DMS153 treated with DMSO at 0.1 percent for 48 hours (cell line): Measurements from ENCODE around the gene NR1H4.
"Not testable (repeated sequence)": the region's sequence is repeated elsewhere in the genome, so short reads cannot be mapped to it uniquely, and the experiment has no call there.

Source experiments
- DNase-seq: peaks from one replicate; lab custom pipeline; 2025; ENCODE audit not compliant: unreplicated experiment; lab: John Stamatoyannopoulos, UW

The NR1H4 gene

GRCh38 chr12:100473716-100474150, at the start of gene NR1H4:
Gene NR1H4, plus strand, starts transcription at chr12:100473866. Its CDS starts 19,458 bp downstream, at chr12:100493324.
- no peak for DNase-seq

GRCh38 chr12:100426145-100426544, 47.5 kb upstream of the NR1H4 start:
- DNase-seq = no peak

GRCh38 chr12:100427078-100427477, 46.6 kb upstream of the NR1H4 start:
- DNase-seq = no peak

- DNase-seq = not testable (repeated sequence)
These were observed 43.4 kb upstream of the NR1H4 start for GRCh38 chr12:100430251-100430650.

GRCh38 chr12:100433701-100434100, 40.0 kb upstream of the NR1H4 start:
- DNase-seq = no peak

GRCh38 chr12:100434177-100434576, 39.5 kb upstream of the NR1H4 start:
- no peak for DNase-seq

- DNase-seq = no peak
These were observed 37.7 kb upstream of the NR1H4 start for GRCh38 chr12:100435957-100436356.

- DNase-seq = no peak
These were observed 36.4 kb upstream of the NR1H4 start for GRCh38 chr12:100437038-100437841.

- DNase-seq = no peak
These were observed 33.9 kb upstream of the NR1H4 start for GRCh38 chr12:100439797-100440196.

GRCh38 chr12:100442403-100442802, 31.3 kb upstream of the NR1H4 start:
- DNase-seq = no peak

- DNase-seq = no peak
These were observed 30.2 kb upstream of the NR1H4 start for GRCh38 chr12:100443434-100443833.

- DNase-seq = no peak
These were observed 28.6 kb upstream of the NR1H4 start for GRCh38 chr12:100445081-100445481.

GRCh38 chr12:100447381-100447780, 26.3 kb upstream of the NR1H4 start:
- no peak for DNase-seq

GRCh38 chr12:100448656-100449055, 25.0 kb upstream of the NR1H4 start:
- DNase-seq = no peak

GRCh38 chr12:100450735-100451134, 22.9 kb upstream of the NR1H4 start:
- DNase-seq = no peak

- no peak for DNase-seq
These were observed 19.7 kb upstream of the NR1H4 start for GRCh38 chr12:100453951-100454350.

- no peak for DNase-seq
These were observed 17.8 kb upstream of the NR1H4 start for GRCh38 chr12:100455896-100456295.

- no peak for DNase-seq
These were observed 15.5 kb upstream of the NR1H4 start for GRCh38 chr12:100458191-100458590.

GRCh38 chr12:100460702-100461101, 13.0 kb upstream of the NR1H4 start:
- no peak for DNase-seq

- DNase-seq = no peak
These were observed 12.2 kb upstream of the NR1H4 start for GRCh38 chr12:100461330-100461973.

- DNase-seq = no peak
These were observed 10.0 kb upstream of the NR1H4 start for GRCh38 chr12:100463661-100464060.

GRCh38 chr12:100464529-100464928, 9.1 kb upstream of the NR1H4 start:
- DNase-seq = no peak
